HG03039 (cell line): Measurements from ENCODE around the gene THSD7A.

Experiments used
- ATAC-seq: cut with Tn5 transposase; IDR thresholded peaks from one replicate; pipeline ENCODE4 v1.9.1; 2021; ENCODE audit warnings: mild to moderate bottlenecking, moderate library complexity; ENCODE audit not compliant: unreplicated experiment

THSD7A gene

DNA sequence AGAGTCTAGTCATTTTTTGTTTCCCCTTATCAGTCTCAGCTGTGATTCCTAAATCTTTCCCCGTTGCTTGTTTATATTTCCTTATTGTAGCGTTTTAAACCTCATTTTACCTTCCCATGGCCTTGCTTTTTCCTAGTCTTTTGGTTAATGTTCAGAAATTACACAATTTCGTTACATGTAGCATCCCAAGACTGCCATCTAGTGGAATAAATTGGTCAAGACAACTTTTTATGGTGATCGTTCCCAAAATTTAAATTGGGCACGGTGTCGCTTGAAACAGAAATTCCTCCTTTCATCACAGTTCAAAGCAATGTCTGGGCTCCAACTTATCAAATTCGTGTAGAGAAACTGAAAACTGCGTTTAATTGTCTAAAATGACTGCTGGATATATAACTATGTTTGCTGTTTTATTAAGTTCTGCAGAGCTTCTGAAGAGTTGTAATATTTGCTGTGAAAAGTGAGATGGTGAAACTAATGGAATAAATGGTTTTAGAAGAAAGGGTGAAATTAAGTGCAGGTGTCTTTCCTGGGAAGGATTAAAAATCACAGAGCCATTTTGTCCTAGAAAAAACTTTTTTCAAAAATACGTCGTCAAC is 488.1 kb downstream of the THSD7A start:
- ATAC-seq: no peak

DNA sequence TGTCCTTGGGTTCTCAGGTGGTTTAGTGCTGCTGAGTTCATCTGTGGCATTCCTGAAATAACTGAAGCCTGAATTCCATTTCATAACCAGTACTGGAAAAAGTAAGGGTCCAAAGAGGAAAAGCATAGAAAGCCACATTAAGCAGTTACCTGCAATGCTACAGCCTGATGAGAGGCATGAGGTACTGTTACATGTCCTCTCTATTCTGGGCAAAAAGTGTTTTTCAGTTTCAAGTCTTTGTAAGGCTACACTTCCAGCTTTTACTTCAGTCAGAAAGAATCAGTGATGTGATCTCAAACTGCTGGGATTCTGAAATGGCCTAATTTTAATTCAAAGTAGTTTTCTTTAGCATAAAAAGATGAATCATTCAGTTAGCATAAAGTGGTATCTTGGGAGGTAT is 488.9 kb downstream of the THSD7A start:
- ATAC-seq: no peak

DNA sequence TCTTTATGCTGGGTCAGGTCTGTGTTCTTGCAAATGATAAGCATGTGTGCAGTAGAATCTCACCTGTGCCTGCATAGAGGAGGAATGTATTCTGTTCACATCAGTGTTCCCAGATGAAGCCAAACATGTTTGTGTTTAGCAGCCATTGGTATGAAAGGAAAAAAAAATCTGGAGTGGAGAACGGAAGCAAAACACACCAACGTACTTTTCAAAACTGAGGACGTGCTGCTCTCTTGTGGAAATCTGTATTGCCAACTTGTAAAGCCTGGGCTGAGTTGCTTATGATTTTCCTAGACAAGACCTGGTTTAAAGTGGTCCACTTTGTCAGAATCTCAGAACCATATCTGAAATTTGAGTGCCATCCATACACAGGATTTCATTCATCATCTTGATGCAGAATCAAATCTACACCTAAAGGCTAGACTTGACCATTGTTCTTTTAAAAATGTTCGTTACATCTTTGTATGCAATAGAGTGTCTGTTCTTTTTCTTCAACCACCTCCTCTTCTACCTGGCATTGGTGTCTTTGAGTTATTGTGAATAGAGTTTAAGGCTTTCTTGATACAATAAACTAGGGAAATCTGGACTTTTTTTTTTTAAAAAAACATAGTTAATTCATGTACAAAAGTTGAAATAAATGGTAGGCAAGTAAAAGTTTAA is 490.6 kb downstream of the THSD7A start:
- ATAC-seq: no peak

DNA sequence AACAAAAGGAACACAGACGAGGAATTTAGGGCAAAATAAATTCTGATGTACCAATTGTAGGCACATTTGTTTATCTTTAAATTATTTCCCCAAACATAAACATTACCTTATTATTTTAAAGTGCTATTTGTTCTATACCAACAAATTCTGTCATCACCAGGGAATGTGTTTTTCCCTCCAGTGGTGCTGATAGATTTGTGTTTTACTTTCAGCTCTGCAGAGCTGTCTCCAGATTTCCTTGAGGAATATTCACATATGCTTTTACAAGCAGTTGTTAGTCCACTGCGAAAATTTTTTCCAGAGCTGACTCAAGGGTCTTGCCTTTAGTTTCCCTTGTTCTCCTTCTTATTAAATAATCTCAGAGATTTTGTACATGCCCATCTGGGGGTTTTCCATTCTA is 495.6 kb downstream of the THSD7A start:
- ATAC-seq: no peak

DNA sequence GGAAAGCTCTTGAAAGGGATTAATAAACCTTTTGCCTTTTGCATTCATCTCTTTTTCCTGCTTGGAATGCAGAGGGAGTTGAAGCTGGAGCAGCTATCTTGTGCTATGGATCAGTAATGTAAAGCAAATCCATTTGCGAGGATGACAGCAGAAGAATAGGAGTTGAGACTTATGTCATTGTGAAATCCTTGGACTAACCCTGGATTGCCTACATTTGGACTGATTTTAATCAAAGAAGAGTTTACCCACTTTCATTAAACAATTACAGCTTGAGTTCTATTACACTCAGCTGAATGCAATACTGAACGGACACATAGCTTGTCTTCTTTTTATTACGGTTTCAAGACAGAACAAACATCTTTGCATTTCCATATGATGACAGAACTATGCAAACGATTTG is 496.1 kb downstream of the THSD7A start:
- no peak for ATAC-seq

DNA sequence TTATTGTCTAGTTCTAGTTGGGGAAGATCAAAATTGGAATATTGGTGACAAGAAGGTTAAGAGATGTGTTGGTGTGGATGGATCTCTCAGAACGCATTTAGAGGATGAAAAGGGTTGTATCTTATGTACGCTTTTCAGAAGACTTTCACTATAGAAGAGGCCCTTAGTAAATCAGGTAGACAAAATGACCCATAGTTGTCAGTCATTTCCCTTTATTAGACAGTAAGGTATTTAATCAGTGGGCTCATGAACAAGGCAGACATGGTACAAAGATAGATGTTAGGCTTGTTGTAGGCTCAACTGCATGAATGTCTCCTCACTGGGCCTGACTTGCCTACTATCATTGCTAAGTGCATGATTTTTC is 499.2 kb downstream of the THSD7A start:
- peak; percentile 35 for ATAC-seq

DNA sequence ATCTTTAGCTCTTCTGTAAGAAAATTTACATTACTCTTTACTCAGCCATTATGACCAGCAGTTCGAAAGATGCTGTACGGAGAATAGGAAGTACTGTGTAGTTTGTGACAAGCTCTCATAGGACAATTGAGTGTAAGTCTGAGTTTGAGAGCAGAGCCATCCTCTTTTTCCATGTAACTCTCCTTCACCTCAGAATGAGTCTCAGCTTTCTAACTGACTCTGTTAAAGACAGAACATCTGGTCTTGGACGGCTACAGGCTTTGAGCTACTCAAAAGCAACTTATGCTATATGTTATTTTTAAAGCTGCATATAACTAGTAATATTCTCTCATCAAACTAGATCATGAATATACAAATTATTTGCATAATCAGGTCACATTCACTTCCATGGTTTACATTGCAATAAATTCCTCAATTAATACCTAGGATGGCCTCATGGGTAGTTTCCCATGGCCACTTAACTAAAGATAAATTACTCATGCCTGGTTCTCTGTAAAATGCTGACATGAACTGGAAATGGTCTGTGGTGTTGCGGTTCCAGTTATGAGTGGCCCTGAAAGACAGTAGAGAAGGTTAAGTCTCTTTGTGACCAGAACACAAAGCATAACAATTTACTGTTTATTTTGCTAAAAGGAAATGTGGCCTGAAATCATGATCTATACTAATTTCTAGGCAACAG is 499.7 kb downstream of the THSD7A start:
- ATAC-seq: peak; percentile 92

DNA sequence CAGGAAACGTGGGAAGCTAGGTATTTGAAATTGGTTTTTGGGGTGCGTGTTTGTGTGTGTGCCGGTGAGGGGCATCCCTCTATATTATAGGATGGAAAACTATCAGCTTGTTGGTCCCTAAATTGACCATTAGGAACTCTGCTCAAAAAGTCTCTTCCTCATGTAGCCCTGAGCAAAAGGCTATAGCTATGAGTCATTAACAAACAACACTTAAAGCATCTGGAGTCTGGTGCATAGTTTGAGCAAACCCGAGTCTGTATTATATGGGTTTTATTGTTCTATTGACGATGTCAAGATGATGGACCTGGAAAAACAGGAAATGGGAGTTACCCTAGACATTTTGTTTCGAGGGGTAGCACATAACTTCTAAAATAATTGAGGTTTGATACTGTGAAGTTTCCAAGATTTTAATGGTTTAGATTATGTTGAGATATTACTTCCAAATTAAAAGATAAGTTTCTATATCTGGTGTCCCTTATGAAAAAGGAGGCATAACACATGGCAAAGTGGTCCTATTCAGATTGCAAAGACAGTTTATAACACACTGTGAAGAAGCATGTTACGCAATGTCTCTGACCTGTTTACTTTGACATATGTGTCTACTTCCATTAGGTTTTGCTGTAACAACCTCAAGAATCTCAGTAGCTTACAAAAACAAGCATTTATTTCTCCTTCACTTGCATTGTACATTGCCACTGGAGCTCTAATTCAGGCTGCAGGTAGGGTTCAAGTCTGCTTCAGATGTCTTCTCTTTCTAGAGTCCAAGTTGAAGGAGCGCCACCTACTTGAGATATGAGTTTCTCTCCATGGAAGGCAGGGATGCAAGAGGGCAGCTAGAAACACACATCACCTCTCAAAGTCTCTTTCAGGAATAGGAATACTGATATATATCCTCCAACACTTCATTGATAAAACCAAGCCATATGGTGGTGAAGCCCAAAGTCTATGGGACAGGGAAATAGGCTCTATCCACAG is 500.6 kb downstream of the THSD7A start:
- no peak for ATAC-seq

DNA sequence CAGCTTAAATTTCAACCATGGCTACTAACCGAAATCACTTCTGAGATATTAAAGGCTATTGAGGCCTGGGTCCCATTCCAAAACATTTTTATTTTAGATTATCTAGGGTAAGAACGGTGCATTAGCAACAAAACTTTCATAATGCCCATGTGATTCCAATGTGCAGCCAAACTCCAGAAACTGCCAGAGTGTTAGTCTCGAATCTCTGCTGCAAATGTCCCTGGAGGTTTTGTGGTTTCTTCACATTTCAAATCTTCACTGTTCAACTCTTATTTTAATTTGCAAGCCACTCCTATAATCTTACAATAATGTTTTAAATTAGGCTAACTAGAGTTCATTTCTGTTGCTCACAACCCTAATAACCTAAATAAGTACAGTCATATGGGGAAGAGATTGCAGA is 501.3 kb downstream of the THSD7A start:
- ATAC-seq: no peak

DNA sequence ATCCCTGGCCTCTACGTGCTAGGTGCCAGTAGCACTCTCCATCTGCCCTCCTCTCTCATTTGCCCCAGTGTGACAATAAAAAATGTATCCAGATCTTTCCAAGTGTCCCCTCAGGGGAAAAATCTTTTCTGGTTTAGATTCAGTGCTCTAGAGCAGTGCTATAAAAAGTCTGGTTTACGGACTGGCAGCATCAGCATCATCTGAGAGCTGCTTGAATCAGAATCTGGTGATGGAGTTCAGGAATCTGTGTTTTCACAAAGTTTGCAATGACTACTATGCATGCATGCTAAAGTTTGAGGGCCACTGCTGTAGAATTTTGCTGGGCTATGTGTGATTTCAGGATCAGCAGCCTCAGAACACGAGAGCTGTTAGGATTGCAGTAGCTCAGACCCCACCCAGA is 501.8 kb downstream of the THSD7A start:
- no peak for ATAC-seq

DNA sequence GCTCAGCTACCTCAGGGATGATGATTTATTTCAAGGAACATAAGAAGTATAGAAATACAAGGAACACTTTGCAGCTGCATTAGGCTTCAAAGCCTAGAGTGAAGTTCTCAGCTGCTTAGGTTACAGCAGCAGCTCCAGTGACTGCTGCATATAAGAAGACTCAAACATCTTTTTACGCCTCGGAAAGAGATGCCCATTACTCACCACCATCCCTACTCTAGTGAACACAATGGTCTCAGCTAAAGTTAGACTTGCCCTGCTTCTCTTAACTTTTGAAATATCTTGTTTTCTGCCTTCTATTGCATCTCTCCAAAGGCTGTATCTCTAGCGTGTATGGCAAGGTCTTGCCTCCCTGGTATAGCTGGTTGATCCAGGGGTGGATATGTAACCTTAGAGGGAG is 502.4 kb downstream of the THSD7A start:
- ATAC-seq: no peak

DNA sequence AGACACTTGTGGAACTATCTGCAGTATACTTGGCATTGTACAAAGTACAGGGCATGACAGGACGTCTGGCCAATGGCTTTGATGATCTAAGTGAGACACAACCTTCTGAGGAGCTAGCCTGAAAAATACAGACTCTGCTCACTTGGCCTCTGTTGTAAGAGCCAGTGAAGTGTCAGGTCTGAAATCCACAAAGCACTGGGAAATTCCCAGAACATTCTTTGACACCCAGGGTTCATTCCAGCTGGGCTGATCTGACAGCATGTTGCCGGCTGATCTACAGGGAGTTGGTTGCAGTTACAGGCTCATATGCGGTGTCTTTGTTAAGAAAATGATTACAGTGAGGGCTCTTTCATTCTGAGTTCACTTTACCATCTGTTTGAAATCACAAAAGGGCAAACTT is 503.7 kb downstream of the THSD7A start:
- no peak for ATAC-seq

DNA sequence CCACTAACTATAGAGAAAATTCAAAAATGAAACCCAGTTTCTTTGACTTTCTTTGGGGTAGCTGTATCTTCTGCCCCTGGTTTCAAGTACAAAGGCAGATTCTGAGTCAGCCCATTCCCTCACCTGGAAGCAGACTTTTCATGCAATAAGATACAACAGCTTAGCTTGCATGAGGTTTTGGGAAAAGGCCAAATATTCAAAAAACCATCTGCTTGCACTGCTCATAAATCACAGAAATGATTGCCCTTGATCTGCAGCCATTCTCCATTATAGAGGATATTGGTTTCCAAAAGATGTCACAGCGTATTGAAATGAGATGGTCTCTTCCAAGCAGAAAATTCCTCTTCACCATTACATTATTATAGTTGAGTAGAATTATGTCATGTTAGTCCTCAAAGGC is 504.4 kb downstream of the THSD7A start:
- no peak for ATAC-seq
